H7 (cell line): Measurements from ENCODE around the gene GLTP. TPM values are rescaled to one million over a fixed set of nuclear protein-coding genes. Genes with fewer than 3 reads are reported as not detected.
"Not testable (repeated sequence)": the region's sequence is repeated elsewhere in the genome, so short reads cannot be mapped to it uniquely, and the experiment has no call there.

Experiments used
- DNase-seq: peaks from one replicate; pipeline ENCODE4 v3.0.0; 2012
- H3K27me3 ChIP-seq: 2 replicates; pipeline ENCODE4 v1.6.0; 2011; ENCODE audit warnings: mild to moderate bottlenecking, low read length; ENCODE audit not compliant: control insufficient read depth, insufficient read depth
- H3K36me3 ChIP-seq: replicated peaks from 2 replicates; pipeline ENCODE4 v1.5.1; 2011; ENCODE audit warnings: low read length; ENCODE audit not compliant: control insufficient read depth, insufficient read depth
- H3K4me3 ChIP-seq: 2 replicates; pipeline ENCODE4 v1.5.1; 2011; ENCODE audit warnings: low read depth, mild to moderate bottlenecking, control low read depth, low read length, moderate library complexity; ENCODE audit not compliant: insufficient read depth
- total RNA-seq: library from RNA; depleted of rRNA; stranded (reverse); fragments of >200 nt; shearing (Covaris generic); gene quantifications from 2 replicates; pipeline ENCODE4 v1.2.3, GENCODE V29; 2014

GLTP gene
- total RNA-seq, 1 experiment from 2014 or later, result 24.1 TPM

- DNase-seq, result no peak
- no peak overlapping the region for H3K4me3 ChIP-seq
- peaks cover 7% of the 10 kb centered on the region for H3K36me3 ChIP-seq
- H3K27me3 ChIP-seq, result no peaks in the 10 kb centered on the region
Measured at GRCh38 chr12:109915171-109916040, 35.1 kb upstream of the GLTP start.

DNA sequence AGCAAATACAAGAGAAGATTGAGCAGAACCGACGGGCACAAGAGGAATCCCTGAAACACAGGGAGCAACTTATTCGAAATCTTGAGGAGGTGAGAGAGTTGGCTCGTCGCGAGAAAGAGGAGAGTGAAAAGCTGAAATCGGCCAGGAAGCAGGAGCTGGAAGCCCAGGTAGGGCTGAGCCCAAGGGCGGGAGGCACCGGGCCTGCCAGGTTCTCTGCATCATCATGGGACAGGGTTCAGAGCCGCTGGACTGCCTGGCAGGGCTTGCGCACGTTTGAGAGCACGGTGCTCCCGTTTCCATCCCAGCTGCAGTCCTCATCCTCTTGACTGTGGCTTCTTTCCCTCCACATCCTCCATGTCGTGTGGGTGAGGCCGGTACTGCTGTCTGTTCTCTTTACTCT, 34.1 kb upstream of the GLTP start:
- H3K36me3 ChIP-seq, result peaks cover 9% of the 10 kb centered on the region

DNA sequence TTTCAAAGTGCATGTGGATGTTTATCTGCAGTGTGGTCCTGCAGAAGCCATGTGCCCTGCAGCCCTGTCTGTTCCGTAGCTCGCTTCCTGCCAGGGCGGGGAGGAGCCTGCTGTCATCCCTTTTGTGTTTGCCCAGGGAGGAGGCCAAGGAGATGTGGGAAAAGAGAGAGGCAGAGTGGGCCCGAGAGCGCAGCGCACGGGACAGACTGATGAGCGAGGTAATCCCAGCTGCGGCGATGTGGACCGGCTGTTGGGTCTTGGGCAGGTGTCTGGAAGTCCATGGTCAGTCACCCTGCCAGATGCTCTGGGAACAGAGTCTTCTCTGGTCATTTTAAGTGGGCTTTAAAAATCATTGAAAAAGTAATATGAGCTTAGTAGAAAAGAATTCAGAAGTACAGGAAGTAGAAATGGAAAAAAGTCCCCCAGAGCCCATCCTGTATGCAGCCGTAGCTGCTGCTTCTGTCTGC, 32.5 kb upstream of the GLTP start:
- no peak for DNase-seq
- Histone ChIP-seq H3K27me3 (no peaks in the 10 kb centered on the region), H3K4me3 (no peak overlapping the region), H3K36me3 (peaks cover 9% of the 10 kb centered on the region)

More for the DNA sequence above, 34.1 kb upstream of the GLTP start:
- no peak for DNase-seq
- Histone ChIP-seq H3K27me3 (no peaks in the 10 kb centered on the region), H3K4me3 (no peak overlapping the region)

DNA sequence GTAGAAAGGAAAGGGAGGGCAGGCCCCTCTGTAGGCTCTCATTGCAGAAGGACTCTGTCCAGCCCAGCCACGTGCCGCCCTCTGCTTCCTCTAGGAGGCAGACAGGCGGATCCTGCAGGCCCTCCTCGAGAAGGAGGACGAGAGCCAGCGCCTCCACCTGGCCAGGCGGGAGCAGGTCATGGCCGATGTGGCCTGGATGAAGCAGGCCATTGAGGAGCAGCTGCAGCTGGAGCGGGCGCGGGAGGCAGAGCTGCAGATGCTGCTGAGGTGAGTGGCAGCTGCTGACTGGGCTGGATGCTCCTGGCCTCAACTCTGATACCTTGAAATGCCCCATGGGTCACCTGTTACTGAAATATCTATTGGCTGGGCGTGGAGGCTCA, 30.6 kb upstream of the GLTP start:
- Histone ChIP-seq H3K4me3 (no peak overlapping the region), H3K27me3 (no peaks in the 10 kb centered on the region), H3K36me3 (peaks cover 9% of the 10 kb centered on the region)
- peak; percentile 96 for DNase-seq

DNA sequence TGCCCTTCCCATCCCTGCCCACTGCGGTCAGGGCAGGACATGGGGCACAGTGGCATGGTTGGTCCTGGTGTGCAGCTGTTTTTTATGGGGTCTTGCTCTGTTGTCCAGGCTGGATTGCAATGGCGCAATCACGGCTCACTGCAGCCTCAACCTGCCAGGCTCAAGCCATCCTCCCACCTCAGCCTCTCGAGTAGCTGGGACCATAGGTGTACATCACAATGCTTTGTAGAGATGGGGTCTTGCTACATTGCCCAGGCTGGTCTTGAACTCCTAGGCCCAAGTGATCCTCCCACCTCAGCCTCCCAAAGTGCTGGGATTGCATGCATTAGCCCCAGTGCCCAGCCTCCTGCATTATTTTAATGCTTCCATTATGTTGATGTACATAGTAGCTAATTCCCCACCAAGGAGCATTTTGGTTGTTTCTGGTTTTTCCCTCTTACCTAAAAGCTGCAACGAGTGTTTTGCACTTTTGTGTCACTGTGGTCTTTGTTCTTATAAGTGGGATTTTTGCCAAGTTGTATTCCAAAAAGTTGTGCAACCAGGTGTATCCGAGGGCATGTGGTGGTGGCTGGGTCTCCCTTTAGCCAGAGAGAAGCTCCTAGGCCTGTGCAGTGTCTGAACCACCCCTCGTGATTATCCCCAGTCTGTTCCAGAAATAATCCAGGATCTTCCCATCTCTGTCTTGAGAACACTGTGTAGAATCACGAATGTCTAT, 30.1 kb upstream of the GLTP start:
- no peak for DNase-seq
- no peaks in the 10 kb centered on the region for H3K27me3 ChIP-seq
- peaks cover 9% of the 10 kb centered on the region for H3K36me3 ChIP-seq
- no peak overlapping the region for H3K4me3 ChIP-seq

DNA sequence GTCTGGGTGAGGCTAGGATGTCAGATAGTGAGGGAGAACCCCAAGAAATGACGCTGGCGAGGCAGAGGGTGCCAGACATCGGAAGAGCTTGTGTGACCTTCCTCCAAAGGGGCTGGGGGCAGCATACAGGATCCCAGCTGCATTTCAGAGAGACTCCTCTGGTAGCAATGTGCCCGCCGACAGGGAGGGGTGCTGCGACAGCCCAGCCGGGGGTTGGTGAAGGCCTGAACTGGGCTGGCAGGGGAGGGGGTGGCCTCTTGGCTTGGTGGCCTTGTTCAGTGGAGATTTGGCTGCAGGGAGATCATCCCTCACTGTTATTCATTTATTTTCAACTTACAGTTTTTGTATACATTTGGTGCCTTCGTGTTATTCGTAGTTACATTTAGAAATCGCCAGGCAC, 25.0 kb upstream of the GLTP start:
- Histone ChIP-seq H3K27me3 (peaks cover 25% of the 10 kb centered on the region), H3K4me3 (no peak overlapping the region), H3K36me3 (peaks cover 6% of the 10 kb centered on the region)
- DNase-seq, result no peak

DNA sequence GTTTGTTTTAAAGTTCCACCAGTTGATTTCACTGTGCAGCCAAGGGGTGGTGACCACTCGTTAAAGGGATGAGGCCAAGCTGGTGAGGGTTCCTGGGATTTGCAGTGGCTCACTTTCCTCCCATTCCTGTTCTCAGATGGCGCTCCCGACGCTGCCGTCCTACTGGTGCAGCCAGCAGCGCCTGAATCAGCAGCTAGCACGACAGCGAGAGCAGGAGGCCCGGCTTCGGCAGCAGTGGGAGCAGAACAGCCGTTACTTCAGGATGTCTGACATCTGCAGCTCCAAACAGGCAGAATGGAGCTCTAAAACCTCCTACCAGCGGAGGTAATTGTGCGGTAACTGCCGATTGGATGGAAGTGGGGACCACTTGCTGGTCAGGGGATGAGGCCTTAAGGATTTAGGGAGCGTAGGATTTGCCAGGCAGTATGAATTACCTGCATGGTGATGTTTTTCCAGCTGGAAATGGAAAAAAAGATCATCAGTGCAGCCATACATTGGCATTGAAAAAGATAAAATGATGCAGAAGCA, 22.6 kb upstream of the GLTP start:
- Histone ChIP-seq H3K36me3 (peaks cover 4% of the 10 kb centered on the region), H3K27me3 (peaks cover 41% of the 10 kb centered on the region), H3K4me3 (no peak overlapping the region)
- no peak for DNase-seq

- Histone ChIP-seq H3K27me3 (peaks cover 49% of the 10 kb centered on the region), H3K36me3 (peaks cover 4% of the 10 kb centered on the region)
- DNase-seq, result peak; percentile 81
Measured at GRCh38 chr12:109900752-109901580, 20.6 kb upstream of the GLTP start.

GRCh38 chr12:109899783-109900751, 19.7 kb upstream of the GLTP start, which contains the start of gene TCHP:
TSS of gene TCHP (plus strand) at chr12:109900274. CDS start at chr12:109903027, 2,753 bp downstream.
- Histone ChIP-seq H3K4me3 (peak within 1 kb of the TSS; percentile 63), H3K27me3 (peaks cover 49% of the 10 kb centered on the region), H3K36me3 (peaks cover 4% of the 10 kb centered on the region)
- DNase-seq, result peak; percentile 89

More at GRCh38 chr12:109900752-109901580, 20.6 kb upstream of the GLTP start:
- peak overlapping the region; percentile 63 for H3K4me3 ChIP-seq

GRCh38 chr12:109899345-109899744, 19.0 kb upstream of the GLTP start:
- not testable (repeated sequence) for H3K4me3 ChIP-seq, H3K36me3 ChIP-seq, DNase-seq
- H3K27me3 ChIP-seq, result peaks cover 49% of the 10 kb centered on the region

DNA sequence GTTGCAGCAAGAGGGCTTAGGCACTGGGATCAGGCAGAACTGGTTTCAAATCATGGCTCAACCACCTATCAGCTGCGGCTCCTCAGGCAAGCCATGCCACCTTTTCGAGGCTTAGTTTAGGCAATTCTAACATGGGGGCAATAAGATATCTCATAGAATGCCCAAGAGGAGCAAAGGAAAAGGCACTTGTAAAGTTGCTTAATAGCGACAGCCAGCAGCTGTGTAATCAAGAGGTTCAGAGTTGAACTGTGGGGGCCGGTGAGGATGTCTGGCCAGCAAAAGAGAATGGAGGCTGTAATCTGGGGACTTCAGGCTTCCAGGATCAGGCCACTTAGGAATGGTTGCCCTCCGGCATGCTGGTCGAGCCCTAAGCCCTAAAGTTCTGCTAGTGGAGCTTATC, 16.7 kb upstream of the GLTP start:
- Histone ChIP-seq H3K4me3 (no peak overlapping the region), H3K36me3 (no peaks in the 10 kb centered on the region), H3K27me3 (peaks cover 32% of the 10 kb centered on the region)
- no peak for DNase-seq

- no peak for DNase-seq
- peaks cover 28% of the 10 kb centered on the region for H3K27me3 ChIP-seq
- no peak overlapping the region for H3K4me3 ChIP-seq
- no peaks in the 10 kb centered on the region for H3K36me3 ChIP-seq
Measured at GRCh38 chr12:109896188-109896587, 15.8 kb upstream of the GLTP start.

DNA sequence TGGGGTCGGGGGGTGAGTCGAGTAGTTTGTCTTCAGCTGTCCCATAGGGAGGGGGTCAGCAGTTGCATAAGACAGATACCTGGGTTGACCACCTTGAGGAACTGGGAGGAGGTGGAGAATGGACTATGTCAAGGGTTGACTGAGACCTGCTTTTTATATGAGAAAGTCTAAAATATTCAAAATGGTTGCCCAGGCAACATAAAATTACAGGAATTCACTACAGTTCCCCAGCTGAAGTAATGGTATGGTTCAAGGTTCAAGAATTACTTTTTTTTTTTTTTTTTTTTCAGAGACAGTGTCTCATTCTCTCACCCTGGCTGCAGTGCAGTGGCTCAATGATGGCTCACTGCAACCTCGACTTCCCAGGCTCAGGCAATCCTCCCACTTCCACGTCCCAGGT, 14.6 kb upstream of the GLTP start:
- H3K27me3 ChIP-seq, result peaks cover 24% of the 10 kb centered on the region
- H3K36me3 ChIP-seq, result no peaks in the 10 kb centered on the region
- H3K4me3 ChIP-seq, result no peak overlapping the region
- no peak for DNase-seq
